ENCODE results near the gene IL23R.

Gene IL23R

DNA sequence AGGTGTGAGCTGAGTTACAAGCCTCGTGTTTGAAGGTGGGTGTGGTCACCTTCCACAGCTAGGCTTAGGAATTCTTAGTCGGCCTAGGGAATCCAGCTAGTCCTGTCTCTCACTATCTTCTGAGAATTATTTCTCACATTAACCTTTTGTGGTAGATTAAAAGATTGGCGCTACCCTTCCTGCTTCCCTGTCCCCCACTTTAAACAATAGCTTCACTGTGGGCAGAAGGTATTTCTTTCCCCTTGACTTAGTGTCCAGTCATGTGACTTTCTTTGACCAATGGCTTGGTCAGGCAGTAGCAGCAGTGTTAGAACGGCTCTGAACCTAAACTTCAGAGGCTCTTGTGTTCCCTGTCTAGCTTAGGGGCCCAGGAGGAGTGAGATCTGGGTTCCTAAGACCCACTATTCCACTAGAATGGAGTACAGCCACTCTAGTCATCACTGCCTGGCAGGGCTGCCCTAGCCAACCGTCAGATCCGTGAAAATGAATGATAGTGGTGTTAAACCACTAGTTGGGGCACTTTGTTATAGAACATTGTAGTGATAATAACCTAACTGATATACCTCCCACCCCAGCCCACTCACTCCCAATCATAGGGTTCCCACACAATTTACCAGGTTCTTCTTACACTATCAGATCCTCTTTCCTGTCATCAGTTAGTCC is 17.6 kb upstream of the IL23R start:
- DNase-seq (ENCODE audit: insufficient read length, low spot score) (no peak), FAIRE-seq (no peak)

- FAIRE-seq (peak; percentile 93), DNase-seq (ENCODE audit: insufficient read length, low spot score) (peak; percentile 52)
These were observed 17.0 kb upstream of the IL23R start for GRCh38 chr1:67149179-67149770.

GRCh38 chr1:67150931-67151330 is 15.3 kb upstream of the IL23R start:
- DNase-seq (ENCODE audit: insufficient read length, low spot score) (no peak), FAIRE-seq (no peak)

DNA sequence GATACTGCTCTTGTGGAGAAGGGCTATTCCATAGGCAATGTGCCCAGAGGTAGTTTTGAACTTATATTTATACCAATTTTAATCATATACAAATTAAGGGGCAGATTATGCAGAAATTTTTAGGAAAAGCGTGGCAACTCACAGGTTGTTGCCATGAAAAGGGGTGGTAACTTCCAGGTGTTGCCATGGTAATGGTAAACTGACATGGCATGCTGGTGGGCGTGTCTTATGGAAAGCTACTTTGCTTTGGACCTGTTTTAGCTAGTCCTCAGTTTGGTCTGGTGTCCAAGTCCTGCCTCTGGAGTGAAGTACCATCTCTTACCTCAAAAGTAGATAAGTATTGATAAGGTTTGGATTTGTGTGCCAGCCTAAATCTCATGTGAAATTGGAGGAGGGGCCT is 7.9 kb upstream of the IL23R start:
- FAIRE-seq (no peak), DNase-seq (ENCODE audit: insufficient read length, low spot score) (no peak)

DNA sequence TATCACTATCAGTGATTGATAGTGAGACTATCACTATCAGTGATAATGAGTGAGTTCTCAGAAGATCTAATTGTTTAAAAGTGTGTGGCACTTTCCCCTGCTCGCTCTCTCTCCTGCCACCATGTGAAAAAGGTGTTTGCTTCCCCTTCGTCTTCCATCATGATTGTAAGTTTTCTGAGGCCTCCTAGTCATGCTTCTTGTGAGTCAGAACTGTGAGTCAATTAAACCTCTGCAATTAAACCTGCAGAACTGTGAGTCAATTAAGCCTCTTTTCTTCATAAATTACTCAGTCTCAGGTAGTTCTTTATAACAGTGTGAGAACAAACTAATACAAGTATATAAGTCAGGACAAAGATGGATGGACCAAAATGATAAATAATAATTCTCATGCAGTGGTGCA is 7.0 kb upstream of the IL23R start:
- FAIRE-seq = no peak
- DNase-seq (ENCODE audit: insufficient read length, low spot score) = no peak

DNA sequence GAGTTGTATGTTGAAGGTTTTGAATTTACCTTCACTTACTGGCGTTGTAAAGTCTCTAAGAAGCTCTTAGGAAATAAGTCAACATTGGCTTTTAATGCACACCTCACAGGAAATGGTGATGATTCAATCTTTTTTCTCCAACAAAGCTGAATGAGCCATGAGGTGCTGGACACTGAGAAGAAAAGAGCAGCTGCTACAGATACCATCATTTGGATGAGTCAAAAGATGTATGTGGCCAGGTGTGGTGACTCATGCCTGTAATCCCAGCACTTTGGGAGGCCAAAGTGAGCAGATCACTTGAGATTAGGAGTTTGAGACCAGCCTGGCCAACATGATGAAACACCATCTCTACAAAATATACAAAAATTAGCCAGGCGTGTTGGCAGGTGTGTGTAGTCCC is 3.3 kb upstream of the IL23R start:
- peak; percentile 76 for FAIRE-seq
- DNase-seq (ENCODE audit: insufficient read length, low spot score) = no peak

GRCh38 chr1:67165468-67166041 is 699 bp upstream of the IL23R start:
- DNase-seq (ENCODE audit: insufficient read length, low spot score) (no peak), FAIRE-seq (no peak)

GRCh38 chr1:67169496-67169895 is 3.2 kb downstream of the IL23R start:
- peak; percentile 83 for FAIRE-seq

GRCh38 chr1:67169932-67170331 is 3.7 kb downstream of the IL23R start:
- FAIRE-seq (peak; percentile 54), DNase-seq (ENCODE audit: insufficient read length, low spot score) (no peak)

More at GRCh38 chr1:67169496-67169895, 3.2 kb downstream of the IL23R start:
- DNase-seq (ENCODE audit: insufficient read length, low spot score) = no peak

DNA sequence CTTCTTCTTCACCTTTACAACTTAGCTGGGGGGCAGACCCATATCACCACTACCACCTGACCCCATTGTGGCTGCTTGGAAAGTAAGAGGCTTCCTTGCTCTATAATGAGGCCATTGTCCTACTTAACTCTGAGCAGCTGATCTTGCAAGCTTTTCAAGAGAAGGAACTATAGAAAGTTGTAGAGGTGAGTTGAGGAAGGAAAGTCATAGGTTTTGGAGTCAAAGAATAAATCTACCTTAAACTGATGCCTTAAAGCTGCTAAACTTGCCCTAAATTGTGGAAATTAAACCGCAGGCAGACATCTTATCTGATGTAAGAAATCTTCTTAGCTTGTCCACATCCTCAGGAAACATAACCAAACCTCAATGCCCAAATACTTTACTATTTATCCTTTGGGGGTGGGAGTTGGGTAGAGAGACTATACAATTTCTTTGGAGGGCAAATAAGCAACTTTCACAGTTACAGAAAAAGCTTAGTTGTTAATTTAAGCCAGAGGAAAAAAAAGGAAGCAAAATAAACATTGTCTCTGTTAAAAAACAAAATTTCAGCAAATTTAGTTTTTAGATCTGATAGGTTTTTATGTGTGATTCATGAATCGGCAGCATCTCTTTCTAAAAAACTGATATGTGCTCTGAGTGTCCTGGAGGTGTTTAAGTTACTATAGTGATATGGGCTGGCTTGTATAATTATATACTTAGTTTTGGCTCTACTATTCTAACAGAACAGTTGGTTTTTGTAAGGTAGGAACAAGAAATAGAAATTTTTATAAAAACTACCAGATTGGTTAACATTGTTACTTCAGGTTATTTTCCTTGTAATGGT is 4.7 kb downstream of the IL23R start:
- no peak for FAIRE-seq
- no peak for DNase-seq (ENCODE audit: insufficient read length, low spot score)

GRCh38 chr1:67171574-67171955 is 5.3 kb downstream of the IL23R start:
- FAIRE-seq (peak; percentile 85), DNase-seq (ENCODE audit: insufficient read length, low spot score) (no peak)

GRCh38 chr1:67171978-67172377 is 5.7 kb downstream of the IL23R start:
- no peak for DNase-seq (ENCODE audit: insufficient read length, low spot score)
- FAIRE-seq = peak; percentile 70

GRCh38 chr1:67173988-67174387 is 7.7 kb downstream of the IL23R start:
- no peak for DNase-seq (ENCODE audit: insufficient read length, low spot score)
- peak; percentile 31 for FAIRE-seq

DNA sequence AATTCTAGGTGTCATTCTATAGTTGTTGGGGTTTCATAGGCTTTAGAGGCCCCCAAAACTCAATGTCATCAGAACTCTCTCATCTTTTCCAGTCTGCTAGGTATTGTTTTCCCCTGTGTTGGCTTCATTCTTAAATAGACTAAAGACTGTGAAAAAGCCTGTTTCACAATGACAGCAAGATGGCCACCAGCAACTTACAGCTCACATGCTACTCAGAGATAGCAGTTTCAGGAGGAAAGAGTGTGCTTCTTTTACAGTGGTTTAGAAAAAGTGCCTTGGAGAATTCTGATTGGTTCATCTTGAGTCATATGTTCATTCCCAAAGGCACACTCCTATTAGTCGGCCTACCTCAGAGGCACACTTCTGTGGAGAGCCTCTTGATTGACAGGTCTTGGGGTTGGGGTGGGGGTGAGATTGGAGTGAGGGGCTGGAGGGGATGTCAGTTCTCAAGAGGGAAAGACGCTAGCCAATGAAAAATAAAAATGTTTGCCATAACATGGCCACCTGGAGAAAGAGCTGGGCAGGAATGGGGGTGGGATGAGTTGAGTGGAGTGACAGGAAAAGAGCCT is 8.5 kb downstream of the IL23R start:
- DNase-seq (ENCODE audit: insufficient read length, low spot score) (no peak), FAIRE-seq (peak; percentile 94)

DNA sequence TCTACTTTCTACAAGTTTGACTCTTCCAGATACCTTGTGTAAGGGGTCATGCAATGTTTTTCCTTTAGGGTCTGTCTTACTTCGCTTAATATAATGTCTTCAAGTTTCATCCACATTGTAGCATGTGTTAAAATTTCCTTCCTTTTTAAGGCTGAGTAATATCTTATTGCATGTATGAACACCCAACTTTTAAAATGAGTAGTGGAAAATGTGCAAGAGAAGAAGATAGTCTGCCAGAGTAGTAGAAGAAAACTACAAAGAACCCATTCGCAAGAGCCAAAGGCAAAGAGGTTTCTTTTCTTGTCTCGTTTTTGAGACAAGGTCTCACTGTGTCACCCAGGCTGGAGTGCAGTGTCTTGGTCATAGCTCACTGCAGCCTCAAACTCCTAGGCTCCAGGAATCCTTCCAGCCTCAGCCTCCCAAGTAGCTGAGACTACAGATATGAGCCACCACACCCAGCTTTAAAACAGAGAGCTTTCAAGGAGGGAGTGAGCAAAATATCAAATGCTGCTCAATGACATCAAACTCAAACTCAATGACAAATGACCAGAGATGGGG is 9.4 kb downstream of the IL23R start:
- DNase-seq (ENCODE audit: insufficient read length, low spot score) (no peak), FAIRE-seq (no peak)

- FAIRE-seq = no peak
- no peak for DNase-seq (ENCODE audit: insufficient read length, low spot score)
These were observed 18.7 kb downstream of the IL23R start for GRCh38 chr1:67184838-67185421.

DNA sequence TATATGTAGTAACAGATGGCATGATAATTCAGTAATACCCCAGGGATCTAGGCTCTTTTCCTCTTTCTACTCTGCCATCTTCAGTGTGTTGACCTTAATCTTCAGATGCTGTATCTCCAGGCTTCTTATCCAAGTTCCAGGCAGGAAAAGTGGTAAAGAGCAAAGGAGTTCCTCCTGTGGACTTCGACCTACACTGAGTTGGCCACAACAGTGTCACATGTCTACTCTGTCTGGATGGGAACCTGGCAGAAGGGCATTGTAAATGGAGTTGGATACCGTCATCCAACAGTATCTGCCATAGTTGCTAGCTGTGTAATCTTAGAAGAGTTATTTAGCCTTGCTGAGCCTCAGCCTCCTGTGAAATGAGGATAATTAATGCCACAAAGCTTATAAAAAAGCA is 21.9 kb downstream of the IL23R start:
- DNase-seq (ENCODE audit: insufficient read length, low spot score) (no peak), FAIRE-seq (peak; percentile 39)

DNA sequence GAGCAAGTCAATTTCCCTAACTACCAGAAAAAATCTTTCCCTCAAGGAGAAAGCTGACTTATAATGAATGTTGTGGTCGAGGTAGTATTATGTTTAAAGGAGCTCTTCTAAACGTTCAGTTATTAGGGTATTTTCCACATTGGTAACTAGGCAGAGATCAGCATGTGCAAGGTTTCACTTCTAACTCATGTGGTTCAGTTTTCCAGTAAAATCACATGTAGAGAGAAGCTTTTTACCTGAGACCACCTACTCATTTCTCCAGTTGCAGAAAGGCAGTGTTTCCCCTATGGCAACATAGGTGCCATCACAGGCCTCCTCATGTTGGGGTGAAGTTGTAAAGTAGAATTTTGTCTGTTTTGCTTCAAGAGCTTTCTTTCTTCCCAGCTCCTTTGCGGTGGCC is 23.7 kb downstream of the IL23R start:
- FAIRE-seq (peak; percentile 44), DNase-seq (ENCODE audit: insufficient read length, low spot score) (no peak)

GRCh38 chr1:67190410-67190809 is 24.2 kb downstream of the IL23R start:
- peak; percentile 44 for FAIRE-seq

DNA sequence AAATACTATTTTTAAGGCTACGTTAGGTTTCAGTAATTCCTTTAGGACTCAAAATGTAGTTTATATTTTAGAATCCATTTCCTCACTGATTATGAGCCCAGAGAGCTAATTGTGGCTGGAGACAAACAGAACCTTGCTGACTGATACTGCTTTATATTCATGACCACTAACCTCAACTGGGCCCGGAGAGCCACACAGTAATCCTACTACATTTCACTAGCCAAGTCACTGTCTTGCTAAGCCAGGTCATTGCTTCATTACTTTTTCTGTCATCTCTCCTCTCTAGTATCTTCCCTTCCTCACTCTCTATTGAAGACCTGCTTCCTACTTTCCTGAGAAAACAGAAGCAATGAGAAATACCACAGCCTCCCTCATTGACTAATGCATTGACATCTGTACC is 24.7 kb downstream of the IL23R start:
- no peak for FAIRE-seq
- DNase-seq (ENCODE audit: insufficient read length, low spot score) = no peak

More at GRCh38 chr1:67190410-67190809, 24.2 kb downstream of the IL23R start:
- DNase-seq (ENCODE audit: insufficient read length, low spot score) = no peak

Data from GM19239 (cell line).